Measurements from ENCODE around the gene PTHLH. TPM values are rescaled to one million over a fixed set of nuclear protein-coding genes. Genes with fewer than 3 reads are reported as not detected.

Gene PTHLH
- total RNA-seq, 1 experiment from 2014 or later, result 1.3 TPM

DNA sequence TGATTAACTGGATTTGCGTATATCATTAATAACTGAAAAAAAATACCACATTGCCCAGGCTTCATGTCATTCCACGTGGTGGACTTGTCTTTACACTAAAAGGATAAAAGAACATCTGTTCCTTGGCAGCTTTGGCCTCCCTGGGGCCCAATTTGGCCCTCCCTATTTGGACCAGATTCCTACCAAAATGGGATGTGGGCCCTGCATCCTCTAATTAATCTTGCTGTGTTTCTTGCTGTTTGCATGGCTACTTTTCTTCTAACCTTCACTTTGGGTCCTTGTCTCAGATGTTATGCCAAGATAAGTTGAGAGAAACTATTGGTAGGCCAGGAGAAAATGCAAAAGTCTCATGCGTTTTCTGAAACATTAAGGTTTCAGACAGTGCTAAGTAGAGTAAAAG is 57.5 kb downstream of the PTHLH start:
- intact Hi-C loops (cut with micrococcal nuclease; ENCODE audit: unreplicated experiment), result no loop called here
- no peak for DNase-seq
- no TSS peak for BruUV-seq (replicated peaks)
- Mint-ChIP-seq H3K4me3 (ENCODE audit: low read depth, unreplicated experiment) (no peak overlapping the region), H3K4me1 (ENCODE audit: low read depth, unreplicated experiment) (no peaks in the 10 kb centered on the region), H3K36me3 (ENCODE audit: insufficient read depth, unreplicated experiment) (no peaks in the 10 kb centered on the region), H3K27ac (ENCODE audit: unreplicated experiment) (no peak overlapping the region), H3K27me3 (ENCODE audit: unreplicated experiment) (peaks cover 12% of the 10 kb centered on the region), H3K9me3 (ENCODE audit: low read depth, unreplicated experiment) (peaks cover 8% of the 10 kb centered on the region)
- CTCF ChIA-PET, result no interaction called here
- TF ChIP-seq, protein P1, sequence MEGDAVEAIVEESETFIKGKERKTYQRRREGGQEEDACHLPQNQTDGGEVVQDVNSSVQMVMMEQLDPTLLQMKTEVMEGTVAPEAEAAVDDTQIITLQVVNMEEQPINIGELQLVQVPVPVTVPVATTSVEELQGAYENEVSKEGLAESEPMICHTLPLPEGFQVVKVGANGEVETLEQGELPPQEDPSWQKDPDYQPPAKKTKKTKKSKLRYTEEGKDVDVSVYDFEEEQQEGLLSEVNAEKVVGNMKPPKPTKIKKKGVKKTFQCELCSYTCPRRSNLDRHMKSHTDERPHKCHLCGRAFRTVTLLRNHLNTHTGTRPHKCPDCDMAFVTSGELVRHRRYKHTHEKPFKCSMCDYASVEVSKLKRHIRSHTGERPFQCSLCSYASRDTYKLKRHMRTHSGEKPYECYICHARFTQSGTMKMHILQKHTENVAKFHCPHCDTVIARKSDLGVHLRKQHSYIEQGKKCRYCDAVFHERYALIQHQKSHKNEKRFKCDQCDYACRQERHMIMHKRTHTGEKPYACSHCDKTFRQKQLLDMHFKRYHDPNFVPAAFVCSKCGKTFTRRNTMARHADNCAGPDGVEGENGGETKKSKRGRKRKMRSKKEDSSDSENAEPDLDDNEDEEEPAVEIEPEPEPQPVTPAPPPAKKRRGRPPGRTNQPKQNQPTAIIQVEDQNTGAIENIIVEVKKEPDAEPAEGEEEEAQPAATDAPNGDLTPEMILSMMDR (IDR thresholded peaks at IDR 0.05; ENCODE audit: unreplicated experiment), result no peak

DNA sequence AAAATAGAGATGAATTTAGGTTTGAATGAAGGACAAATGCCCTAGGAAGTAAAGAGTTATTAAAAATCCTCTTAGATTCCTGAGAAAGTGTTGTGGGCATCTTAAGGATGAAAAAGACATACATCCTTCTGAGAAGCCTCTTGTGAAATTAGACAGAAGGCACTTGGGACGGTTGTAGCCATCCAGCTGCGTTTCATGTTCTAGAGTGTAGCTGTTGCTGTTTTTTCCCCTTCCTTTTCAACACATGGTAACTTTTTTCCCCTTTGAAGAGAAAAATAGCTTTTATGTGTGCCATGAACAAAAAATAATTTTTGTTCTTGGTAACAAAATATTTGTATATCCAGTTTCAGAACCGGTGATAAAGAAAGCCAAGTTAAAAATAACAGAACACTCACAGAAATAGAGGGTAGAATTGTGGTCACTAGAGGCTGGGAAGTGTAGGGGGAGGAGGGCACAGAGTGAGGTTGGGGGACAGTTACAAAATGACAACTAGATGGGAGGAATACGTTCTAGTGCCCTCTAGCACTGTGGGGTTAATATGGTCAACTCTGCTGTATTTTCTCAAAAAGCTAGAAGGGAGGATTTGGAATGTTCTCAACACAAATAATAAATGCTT is 58.4 kb downstream of the PTHLH start:
- intact Hi-C loops (cut with micrococcal nuclease; ENCODE audit: unreplicated experiment), result no loop called here
- H3K27me3 Mint-ChIP-seq (ENCODE audit: unreplicated experiment), result peaks cover 12% of the 10 kb centered on the region
- H3K9me3 Mint-ChIP-seq (ENCODE audit: low read depth, unreplicated experiment), result peaks cover 8% of the 10 kb centered on the region
- no peak for DNase-seq
- no peak overlapping the region for H3K4me3 Mint-ChIP-seq (ENCODE audit: low read depth, unreplicated experiment)
- TF ChIP-seq, protein P1 (IDR thresholded peaks at IDR 0.05; ENCODE audit: unreplicated experiment), result no peak
- no TSS peak for BruUV-seq (replicated peaks)
- no peaks in the 10 kb centered on the region for H3K36me3 Mint-ChIP-seq (ENCODE audit: insufficient read depth, unreplicated experiment)
- no peak overlapping the region for H3K27ac Mint-ChIP-seq (ENCODE audit: unreplicated experiment)
- H3K4me1 Mint-ChIP-seq (ENCODE audit: low read depth, unreplicated experiment), result no peaks in the 10 kb centered on the region
- CTCF ChIA-PET, result no interaction called here

DNA sequence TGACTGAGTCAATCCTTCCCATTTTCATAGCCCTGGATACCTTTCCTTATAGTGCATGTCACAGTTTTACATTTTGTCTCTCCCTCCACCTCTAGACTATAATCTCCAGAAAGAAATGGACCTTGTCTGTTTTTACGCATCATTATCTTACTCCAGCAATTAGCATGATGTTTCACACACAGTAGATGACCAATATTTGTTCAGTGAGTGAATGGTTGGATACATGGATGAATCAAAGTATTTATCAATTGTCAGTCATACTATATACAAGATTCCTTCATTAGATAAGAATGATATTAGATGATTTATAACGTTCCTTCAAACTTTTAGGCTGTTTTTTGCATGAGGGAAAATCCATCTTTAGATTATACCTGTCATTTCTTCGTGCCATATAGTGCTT is 61.1 kb downstream of the PTHLH start:
- CTCF ChIA-PET, result no interaction called here
- Mint-ChIP-seq H3K4me1 (ENCODE audit: low read depth, unreplicated experiment) (no peaks in the 10 kb centered on the region), H3K4me3 (ENCODE audit: low read depth, unreplicated experiment) (no peak overlapping the region), H3K9me3 (ENCODE audit: low read depth, unreplicated experiment) (peaks cover 8% of the 10 kb centered on the region), H3K27me3 (ENCODE audit: unreplicated experiment) (peaks cover 12% of the 10 kb centered on the region), H3K27ac (ENCODE audit: unreplicated experiment) (no peak overlapping the region), H3K36me3 (ENCODE audit: insufficient read depth, unreplicated experiment) (no peaks in the 10 kb centered on the region)
- intact Hi-C loops (cut with micrococcal nuclease; ENCODE audit: unreplicated experiment), result no loop called here
- TF ChIP-seq, protein P1 (IDR thresholded peaks at IDR 0.05; ENCODE audit: unreplicated experiment), result no peak
- no peak for DNase-seq
- BruUV-seq (replicated peaks), result no TSS peak

Other genes with a start within 250 kb of the PTHLH start
- gene KLHL42, start 192.5 kb downstream of the PTHLH start, total RNA-seq (2022), result 14.7 and 18.5 TPM in 2 replicates
- not detected in 2 replicates for gene MANSC4, start 192.5 kb downstream of the PTHLH start, total RNA-seq (2022)
- gene CCDC91, start 217.7 kb upstream of the PTHLH start, total RNA-seq (2022), result 25.6 and 30.9 TPM in 2 replicates